ENCODE results near the gene BMERB1. TPM values are rescaled to one million over a fixed set of nuclear protein-coding genes. Genes with fewer than 3 reads are reported as not detected.

BMERB1 gene
- total RNA-seq, 1 donor from 2014 or later = 45.4 TPM

GRCh38 chr16:15526731-15527130 is 92.3 kb downstream of the BMERB1 start:
- intact Hi-C loops (cut with DNase I) = no loop called here
- no peak overlapping the region for H3K4me3 ChIP-seq
- H3K9me3 ChIP-seq = no peaks in the 10 kb centered on the region
- no peak overlapping the region for H3K27ac ChIP-seq
- H3K27me3 ChIP-seq = no peaks in the 10 kb centered on the region
- no peak for TF ChIP-seq CTCF (IDR thresholded peaks at IDR 0.05)
- no peaks in the 10 kb centered on the region for H3K4me1 ChIP-seq
- no peak for DNase-seq (ENCODE audit: low spot score in 2 of 2)
- peaks cover 0 to 5% of the 10 kb centered on the region in 2 donors for H3K36me3 ChIP-seq

GRCh38 chr16:15529673-15530072 is 95.3 kb downstream of the BMERB1 start:
- no peak for TF ChIP-seq CTCF (IDR thresholded peaks at IDR 0.05)
- intact Hi-C loops (cut with DNase I) = no loop called here
- Histone ChIP-seq H3K4me3 (no peak overlapping the region), H3K27me3 (no peaks in the 10 kb centered on the region), H3K36me3 (peaks cover 0 to 5% of the 10 kb centered on the region in 2 donors), H3K27ac (no peak overlapping the region), H3K4me1 (no peaks in the 10 kb centered on the region), H3K9me3 (no peaks in the 10 kb centered on the region)
- DNase-seq (ENCODE audit: low spot score in 2 of 2) = no peak

- Histone ChIP-seq H3K9me3 (no peaks in the 10 kb centered on the region), H3K4me1 (no peaks in the 10 kb centered on the region), H3K27me3 (no peaks in the 10 kb centered on the region), H3K36me3 (peaks cover 0 to 5% of the 10 kb centered on the region in 2 donors), H3K27ac (no peak overlapping the region), H3K4me3 (no peak overlapping the region)
- TF ChIP-seq CTCF (IDR thresholded peaks at IDR 0.05) = no peak
- no peak for DNase-seq (ENCODE audit: low spot score in 2 of 2)
- intact Hi-C loops (cut with DNase I) = no loop called here
These were observed 95.7 kb downstream of the BMERB1 start for GRCh38 chr16:15530085-15530484.

GRCh38 chr16:15532825-15533224 is 98.4 kb downstream of the BMERB1 start:
- Histone ChIP-seq H3K4me3 (no peak overlapping the region), H3K36me3 (peaks cover 2 to 11% of the 10 kb centered on the region in 2 donors), H3K9me3 (no peaks in the 10 kb centered on the region), H3K4me1 (no peaks in the 10 kb centered on the region), H3K27me3 (no peaks in the 10 kb centered on the region), H3K27ac (no peak overlapping the region)
- intact Hi-C loops (cut with DNase I) = no loop called here
- TF ChIP-seq CTCF (IDR thresholded peaks at IDR 0.05) = no peak
- no peak for DNase-seq (ENCODE audit: low spot score in 2 of 2)

- DNase-seq (ENCODE audit: low spot score in 2 of 2) = no peak
- Histone ChIP-seq H3K4me1 (no peaks in the 10 kb centered on the region), H3K27me3 (no peaks in the 10 kb centered on the region), H3K36me3 (peaks cover 2 to 11% of the 10 kb centered on the region in 2 donors), H3K9me3 (no peaks in the 10 kb centered on the region), H3K27ac (no peak overlapping the region), H3K4me3 (no peak overlapping the region)
- no peak for TF ChIP-seq CTCF (IDR thresholded peaks at IDR 0.05)
- intact Hi-C loops (cut with DNase I) = no loop called here
These were observed 99.0 kb downstream of the BMERB1 start for GRCh38 chr16:15533386-15533785.

GRCh38 chr16:15535772-15536171 is 101.4 kb downstream of the BMERB1 start:
- no peak for DNase-seq (ENCODE audit: low spot score in 2 of 2)
- Histone ChIP-seq H3K4me1 (no peaks in the 10 kb centered on the region), H3K4me3 (no peak overlapping the region), H3K27me3 (no peaks in the 10 kb centered on the region), H3K9me3 (no peaks in the 10 kb centered on the region), H3K27ac (no peak overlapping the region), H3K36me3 (peaks cover 2 to 6% of the 10 kb centered on the region in 2 donors)
- no peak for TF ChIP-seq CTCF (IDR thresholded peaks at IDR 0.05)
- intact Hi-C loops (cut with DNase I) = no loop called here
